ENCODE measurements around the gene C17orf50. TPM values are rescaled to one million over a fixed set of nuclear protein-coding genes. Genes with fewer than 3 reads are reported as not detected.
A peak's percentile ranks its signal among the peaks of the same experiment; 100 is the strongest.

C17orf50 gene
- total and polyA plus RNA-seq, 2 experiments from 2014 or later = not detected

DNA sequence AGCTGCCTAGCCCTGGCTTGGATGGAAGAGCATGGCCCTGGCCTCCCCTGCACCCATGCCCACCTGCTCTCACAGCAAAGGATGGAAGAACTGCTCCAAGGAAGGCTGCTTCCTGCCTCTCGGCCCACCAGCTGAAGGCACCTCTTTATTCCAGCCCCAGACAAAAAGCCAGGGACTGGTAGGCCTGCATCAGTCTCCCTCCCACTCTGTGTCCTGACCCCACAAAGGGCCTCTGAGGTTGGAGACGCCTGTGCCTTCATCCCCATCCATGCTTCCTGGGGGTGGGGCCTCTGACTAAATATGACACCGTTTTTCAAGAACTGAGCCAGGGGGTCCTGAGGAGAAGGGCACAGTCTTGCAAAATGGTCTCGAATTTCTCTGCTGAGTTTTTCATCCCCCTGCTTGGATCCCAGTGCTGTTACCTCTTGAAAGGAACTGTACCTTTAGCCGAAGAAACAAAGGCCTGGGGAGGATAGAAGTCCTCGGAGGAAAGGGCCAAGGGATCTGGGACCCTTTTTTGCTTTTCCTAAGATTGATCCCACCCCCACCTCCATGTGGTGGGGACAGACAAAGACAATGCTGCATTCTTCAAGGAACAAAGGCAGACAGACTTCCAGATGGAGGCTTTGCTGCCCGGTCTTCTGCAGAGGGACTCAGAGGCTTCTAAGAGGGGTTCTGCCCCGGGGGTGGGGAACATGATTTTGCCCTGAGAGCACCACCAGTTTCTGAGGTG, 5.2 kb downstream of the C17orf50 start:
- Histone ChIP-seq H3K9me2 (replicated peaks; ENCODE audit: insufficient read depth) (no peaks in the 10 kb centered on the region), H3K27ac (no peak overlapping the region), H3K9me3 (ENCODE audit: low read depth) (no peaks in the 10 kb centered on the region), H3K4me3 (no peak overlapping the region), H3K27me3 (no peaks in the 10 kb centered on the region), H2AFZ (no peak overlapping the region), H3K36me3 (replicated peaks; ENCODE audit: insufficient read depth, low read depth) (no peaks in the 10 kb centered on the region), H3K4me1 (ENCODE audit: insufficient read depth) (peaks cover 13% of the 10 kb centered on the region), H3K4me2 (no peak overlapping the region), H3K79me2 (no peaks in the 10 kb centered on the region), H4K20me1 (ENCODE audit: insufficient read depth, poor library complexity, severe bottlenecking) (no peaks in the 10 kb centered on the region)
- no peak for DNase-seq (ENCODE audit: low spot score)
- TF ChIP-seq EZH2 (IDR thresholded peaks at IDR 0.05; ENCODE audit: borderline replicate concordance) (no peak), EZH2phosphoT487 (IDR thresholded peaks at IDR 0.05; ENCODE audit: low read depth, severe bottlenecking, unreplicated experiment) (no peak)
- TF ChIP-seq, protein P1, sequence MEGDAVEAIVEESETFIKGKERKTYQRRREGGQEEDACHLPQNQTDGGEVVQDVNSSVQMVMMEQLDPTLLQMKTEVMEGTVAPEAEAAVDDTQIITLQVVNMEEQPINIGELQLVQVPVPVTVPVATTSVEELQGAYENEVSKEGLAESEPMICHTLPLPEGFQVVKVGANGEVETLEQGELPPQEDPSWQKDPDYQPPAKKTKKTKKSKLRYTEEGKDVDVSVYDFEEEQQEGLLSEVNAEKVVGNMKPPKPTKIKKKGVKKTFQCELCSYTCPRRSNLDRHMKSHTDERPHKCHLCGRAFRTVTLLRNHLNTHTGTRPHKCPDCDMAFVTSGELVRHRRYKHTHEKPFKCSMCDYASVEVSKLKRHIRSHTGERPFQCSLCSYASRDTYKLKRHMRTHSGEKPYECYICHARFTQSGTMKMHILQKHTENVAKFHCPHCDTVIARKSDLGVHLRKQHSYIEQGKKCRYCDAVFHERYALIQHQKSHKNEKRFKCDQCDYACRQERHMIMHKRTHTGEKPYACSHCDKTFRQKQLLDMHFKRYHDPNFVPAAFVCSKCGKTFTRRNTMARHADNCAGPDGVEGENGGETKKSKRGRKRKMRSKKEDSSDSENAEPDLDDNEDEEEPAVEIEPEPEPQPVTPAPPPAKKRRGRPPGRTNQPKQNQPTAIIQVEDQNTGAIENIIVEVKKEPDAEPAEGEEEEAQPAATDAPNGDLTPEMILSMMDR (IDR thresholded peaks at IDR 0.05; ENCODE audit: poor library complexity) = no peak
- 73% methylated on average over 8 of the region's 8 CpGs for WGBS (ENCODE audit: low lambda C conversion rate, missing lambda C conversion rate)

DNA sequence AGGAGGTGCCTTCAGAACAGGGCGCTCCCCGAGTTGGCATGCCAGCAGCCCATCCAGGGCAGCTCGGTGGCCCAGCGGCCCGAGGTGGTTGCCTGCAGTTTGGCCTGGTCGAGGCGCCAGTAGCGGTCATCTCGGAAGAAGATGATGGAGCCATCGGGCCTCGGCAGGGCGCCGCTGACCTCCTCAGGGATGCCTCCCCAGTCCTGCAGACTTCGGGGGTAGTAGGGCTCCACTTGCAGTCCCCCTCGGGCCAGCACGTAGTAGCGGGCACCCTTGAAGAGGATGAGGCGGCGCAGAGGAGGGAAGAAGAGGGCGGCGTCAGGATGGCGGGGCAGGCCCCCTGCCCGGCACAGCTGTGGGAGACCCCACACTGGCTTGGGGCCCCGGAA, 5.8 kb downstream of the C17orf50 start:
- H3K36me3 ChIP-seq (replicated peaks; ENCODE audit: insufficient read depth, low read depth) = no peaks in the 10 kb centered on the region
- H3K4me3 ChIP-seq = no peak overlapping the region
- no peaks in the 10 kb centered on the region for H3K9me2 ChIP-seq (replicated peaks; ENCODE audit: insufficient read depth)
- H3K27me3 ChIP-seq = no peaks in the 10 kb centered on the region
- 97% methylated on average over 21 of the region's 24 CpGs for WGBS (ENCODE audit: low lambda C conversion rate, missing lambda C conversion rate)
- no peak overlapping the region for H3K27ac ChIP-seq
- H2AFZ ChIP-seq = no peak overlapping the region
- no peaks in the 10 kb centered on the region for H3K79me2 ChIP-seq
- no peak overlapping the region for H3K4me2 ChIP-seq
- no peaks in the 10 kb centered on the region for H3K9me3 ChIP-seq (ENCODE audit: low read depth)
- peaks cover 13% of the 10 kb centered on the region for H3K4me1 ChIP-seq (ENCODE audit: insufficient read depth)
- no peak for DNase-seq (ENCODE audit: low spot score)
- no peak for TF ChIP-seq EZH2 (IDR thresholded peaks at IDR 0.05; ENCODE audit: borderline replicate concordance)
- TF ChIP-seq, protein P1 (IDR thresholded peaks at IDR 0.05; ENCODE audit: poor library complexity) = no peak
- no peak for TF ChIP-seq EZH2phosphoT487 (IDR thresholded peaks at IDR 0.05; ENCODE audit: low read depth, severe bottlenecking, unreplicated experiment)
- no peaks in the 10 kb centered on the region for H4K20me1 ChIP-seq (ENCODE audit: insufficient read depth, poor library complexity, severe bottlenecking)

DNA sequence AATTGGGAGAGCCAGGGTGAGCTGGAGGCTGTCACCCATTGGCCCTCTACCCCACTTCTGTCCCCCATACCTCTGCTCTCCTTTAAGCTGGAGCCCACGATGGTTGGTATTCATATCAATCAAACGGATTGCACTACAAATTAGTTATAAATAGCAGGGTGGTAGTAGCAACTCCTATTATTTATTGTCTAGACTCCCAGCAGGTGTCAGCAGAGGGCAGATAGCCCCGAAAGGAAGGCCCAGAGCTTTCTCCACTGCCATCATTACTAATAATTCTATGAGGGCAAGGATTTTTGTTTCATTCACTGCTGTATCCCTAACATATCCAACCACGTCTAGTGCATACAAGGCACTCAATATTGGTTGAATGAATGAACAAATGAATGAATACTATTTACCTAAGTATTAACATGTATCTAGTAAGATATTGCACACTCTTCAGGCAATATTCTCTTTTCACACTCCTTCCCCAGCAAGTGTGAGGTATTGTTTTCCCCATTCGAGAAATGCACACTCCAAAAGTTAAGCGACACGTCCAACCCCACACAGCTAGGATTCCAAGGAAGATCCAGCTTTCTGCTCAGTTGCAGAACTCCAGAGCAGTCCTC, 6.3 kb downstream of the C17orf50 start:
- 62% methylated on average over 7 of the region's 7 CpGs for WGBS (ENCODE audit: low lambda C conversion rate, missing lambda C conversion rate)
- Histone ChIP-seq H3K4me3 (no peak overlapping the region), H3K36me3 (replicated peaks; ENCODE audit: insufficient read depth, low read depth) (no peaks in the 10 kb centered on the region), H2AFZ (no peak overlapping the region), H4K20me1 (ENCODE audit: insufficient read depth, poor library complexity, severe bottlenecking) (no peaks in the 10 kb centered on the region), H3K27me3 (no peaks in the 10 kb centered on the region), H3K4me2 (no peak overlapping the region), H3K9me2 (replicated peaks; ENCODE audit: insufficient read depth) (no peaks in the 10 kb centered on the region), H3K27ac (no peak overlapping the region), H3K79me2 (no peaks in the 10 kb centered on the region), H3K9me3 (ENCODE audit: low read depth) (no peaks in the 10 kb centered on the region), H3K4me1 (ENCODE audit: insufficient read depth) (peaks cover 13% of the 10 kb centered on the region)
- TF ChIP-seq EZH2 (IDR thresholded peaks at IDR 0.05; ENCODE audit: borderline replicate concordance) = no peak
- no peak for TF ChIP-seq EZH2phosphoT487 (IDR thresholded peaks at IDR 0.05; ENCODE audit: low read depth, severe bottlenecking, unreplicated experiment)
- TF ChIP-seq, protein P1 (IDR thresholded peaks at IDR 0.05; ENCODE audit: poor library complexity) = peak; percentile 55
- DNase-seq (ENCODE audit: low spot score) = peak; percentile 59

Measured in hepatocyte (in vitro differentiated cells).